ENCODE data around the gene ASAH2B.

Gene ASAH2B

GRCh38 chr10:50796693-50797092 lies 57.0 kb downstream of the ASAH2B start:
- DNase-seq (ENCODE audit: insufficient read length, low spot score) (no peak), FAIRE-seq (no peak)

- FAIRE-seq, result no peak
- DNase-seq (ENCODE audit: insufficient read length, low spot score), result no peak
These were observed 58.6 kb downstream of the ASAH2B start for GRCh38 chr10:50798297-50798696.

- FAIRE-seq, result no peak
- no peak for DNase-seq (ENCODE audit: insufficient read length, low spot score)
These were observed 59.9 kb downstream of the ASAH2B start for GRCh38 chr10:50799595-50799994.

- no peak for DNase-seq (ENCODE audit: insufficient read length, low spot score)
- no peak for FAIRE-seq
These were observed 66.4 kb downstream of the ASAH2B start for GRCh38 chr10:50805981-50806622.

GRCh38 chr10:50807851-50808776 lies 68.4 kb downstream of the ASAH2B start:
- no peak for DNase-seq (ENCODE audit: insufficient read length, low spot score)
- FAIRE-seq, result no peak

All from HTR-8/SVneo (cell line).